CMK (cell line): Measurements from ENCODE around the gene OSGIN1.

Experiments used
- DNase-seq: peaks from one replicate; pipeline ENCODE4 v3.0.0-alpha.2; 2010; ENCODE audit warnings: low read depth

OSGIN1 gene

GRCh38 chr16:84000989-84001642 is 48.1 kb downstream of the OSGIN1 start:
- DNase-seq = no peak

GRCh38 chr16:84001726-84002125 is 48.7 kb downstream of the OSGIN1 start:
- no peak for DNase-seq

DNA sequence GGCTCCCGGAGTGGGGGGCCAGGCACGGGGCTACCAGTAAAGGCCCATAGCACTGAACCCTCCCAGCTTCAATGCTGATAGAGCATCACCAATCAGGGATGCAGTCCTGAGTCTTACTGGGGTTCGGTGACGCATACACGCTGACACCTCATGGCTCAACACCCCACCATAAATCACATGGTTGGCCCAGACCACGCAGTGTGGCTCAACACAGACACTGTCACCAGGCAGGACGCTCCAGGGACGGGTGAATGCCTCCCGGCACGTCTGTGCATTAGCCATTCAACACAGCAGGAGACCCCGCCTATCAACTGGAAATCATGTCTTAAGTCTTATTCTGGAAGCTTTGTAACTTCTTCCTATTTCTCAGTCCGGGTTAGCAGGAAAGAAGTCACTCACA is 50.0 kb downstream of the OSGIN1 start:
- no peak for DNase-seq

DNA sequence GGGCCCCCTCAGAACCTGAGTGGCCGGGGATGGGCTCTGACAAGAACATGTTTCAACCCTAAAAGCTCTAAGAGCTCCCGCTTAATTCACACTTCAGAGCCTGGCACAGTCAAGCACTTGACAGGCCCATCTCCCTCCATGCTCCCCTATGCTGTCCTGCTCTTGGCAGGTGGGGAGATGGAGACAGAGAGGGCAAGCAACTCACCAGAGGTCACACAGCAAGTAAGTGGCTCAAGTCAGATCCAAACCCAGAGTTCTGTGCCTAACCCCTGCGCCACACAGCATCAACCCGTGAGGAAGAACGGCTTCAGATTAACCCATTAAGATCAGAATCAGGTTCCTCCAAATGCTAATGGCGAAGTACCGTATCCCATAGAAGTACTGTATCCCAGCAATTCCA is 51.4 kb downstream of the OSGIN1 start:
- no peak for DNase-seq

GRCh38 chr16:84005391-84005790 is 52.4 kb downstream of the OSGIN1 start:
- DNase-seq = no peak

DNA sequence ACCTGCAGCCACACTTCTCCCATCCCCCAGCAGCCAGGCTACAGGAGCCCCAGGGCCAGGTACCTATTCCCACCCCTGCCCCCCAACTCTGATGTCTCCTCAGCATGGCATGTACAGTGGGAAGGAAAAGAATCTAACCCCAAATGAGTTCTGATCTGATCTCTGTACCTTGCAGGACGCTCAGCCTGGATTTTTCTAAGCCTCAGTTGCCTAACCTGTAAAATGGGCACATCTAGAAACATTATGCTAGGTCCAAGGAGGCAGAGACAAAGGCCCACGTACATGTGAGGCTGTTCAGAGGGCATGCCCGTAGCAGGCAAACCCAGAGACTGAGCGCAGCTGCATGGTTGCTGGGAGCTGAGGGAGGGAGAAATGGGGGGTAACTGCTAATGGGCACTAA is 54.5 kb downstream of the OSGIN1 start:
- no peak for DNase-seq

DNA sequence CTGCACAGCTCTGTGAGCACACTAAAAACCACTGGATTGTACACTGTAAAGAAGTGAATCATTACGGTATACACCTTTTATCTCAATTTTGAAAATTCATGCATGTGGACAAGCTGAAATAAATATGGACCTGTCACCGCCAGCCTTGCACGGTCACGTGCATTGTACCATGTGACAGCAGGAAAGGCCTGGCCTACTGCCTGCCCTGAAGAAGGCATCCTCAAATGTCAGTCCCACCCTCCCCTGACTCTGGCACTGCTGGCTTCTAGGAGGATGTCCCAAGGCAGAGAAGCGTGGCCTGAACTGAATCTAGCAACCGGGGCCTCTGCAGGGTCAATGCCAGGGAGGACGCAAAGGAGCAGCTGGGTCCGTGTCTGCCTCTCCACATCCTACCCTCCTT is 54.9 kb downstream of the OSGIN1 start:
- DNase-seq = no peak

DNA sequence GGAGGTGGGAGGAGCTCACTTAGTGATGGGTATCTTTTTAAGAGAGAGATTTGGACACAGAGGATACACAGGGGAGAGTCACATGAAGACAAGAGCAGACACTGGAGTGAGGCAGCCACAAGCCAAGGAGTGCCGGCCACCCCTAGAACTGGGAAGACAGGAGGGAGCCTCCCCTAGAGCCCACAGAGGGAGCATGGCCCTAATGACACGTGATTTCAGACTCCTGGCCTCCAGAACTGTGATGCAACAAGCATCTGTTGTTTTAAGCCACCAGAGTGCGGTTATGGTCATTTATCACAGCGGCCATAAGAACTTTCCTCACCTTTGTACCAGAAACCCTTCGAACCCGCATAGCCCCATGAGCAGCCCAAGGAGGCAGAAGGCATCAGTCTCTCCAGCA is 56.2 kb downstream of the OSGIN1 start:
- no peak for DNase-seq

GRCh38 chr16:84013787-84014569 is 60.9 kb downstream of the OSGIN1 start:
- DNase-seq = peak; percentile 95

DNA sequence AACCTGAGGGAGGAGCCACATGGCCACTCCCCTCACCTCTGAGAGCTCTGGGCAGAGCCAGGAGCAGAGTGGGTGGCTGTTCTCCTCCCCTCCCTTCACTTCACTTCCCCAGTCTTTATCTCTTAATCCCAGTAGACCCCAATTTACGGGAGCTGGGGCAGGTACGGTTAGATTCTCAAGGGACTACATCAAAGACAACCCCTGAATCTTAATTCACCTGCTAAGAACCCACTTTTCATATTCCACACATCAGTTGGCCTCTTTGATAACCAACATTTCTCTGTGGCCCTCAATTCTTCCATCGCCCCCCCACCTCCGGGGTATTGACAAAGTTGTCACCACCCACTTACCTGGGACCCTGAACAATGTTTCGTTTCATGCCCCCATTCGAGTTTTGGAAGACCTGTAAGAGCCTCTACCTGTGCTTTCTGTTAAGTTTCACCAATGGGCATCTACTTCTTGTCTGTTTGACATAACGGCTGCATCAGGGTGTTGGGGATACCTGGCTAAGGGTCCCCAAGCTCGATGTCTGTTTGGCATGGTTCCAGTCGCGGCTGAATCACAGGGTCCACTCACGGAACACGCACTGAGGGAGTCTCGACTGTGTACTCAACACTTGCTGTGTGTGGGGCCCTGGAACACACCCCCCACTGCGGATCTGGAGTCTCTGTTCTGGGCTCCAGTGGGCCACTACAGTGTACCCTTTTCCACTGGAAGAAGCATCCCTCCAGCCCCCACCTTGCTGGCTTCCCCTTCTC is 61.7 kb downstream of the OSGIN1 start:
- no peak for DNase-seq

- DNase-seq = no peak
Observed at GRCh38 chr16:84015399-84015798, 62.4 kb downstream of the OSGIN1 start.
